HG02571 (cell line): ENCODE results near the gene RCL1.
"Not testable (repeated sequence)": the region's sequence is repeated elsewhere in the genome, so short reads cannot be mapped to it uniquely, and the experiment has no call there.

ENCODE experiments used
- ATAC-seq: cut with Tn5 transposase; IDR thresholded peaks from one replicate; pipeline ENCODE4 v1.9.1; 2021; ENCODE audit warnings: mild to moderate bottlenecking, moderate library complexity; ENCODE audit not compliant: unreplicated experiment

RCL1 gene

DNA sequence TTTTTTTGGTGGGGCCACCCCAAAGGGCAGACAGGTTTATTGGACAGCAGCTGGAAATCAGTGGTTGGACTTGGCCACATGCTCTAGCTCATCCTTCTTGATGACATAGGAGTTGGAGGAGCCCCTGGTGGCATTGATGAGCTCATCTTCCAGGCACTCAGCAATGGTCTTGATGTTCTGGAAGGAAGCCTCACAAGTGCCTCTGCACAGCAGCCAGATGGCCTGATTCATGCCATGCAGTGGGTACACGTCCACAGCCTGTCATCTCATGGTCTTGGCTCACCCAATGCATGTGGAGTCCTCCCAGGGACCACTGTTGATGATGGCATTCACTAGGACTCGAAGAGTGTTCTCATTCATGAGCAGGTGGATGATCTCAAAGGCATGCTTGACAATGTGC lies 11.3 kb upstream of the RCL1 start:
- ATAC-seq: no peak

DNA sequence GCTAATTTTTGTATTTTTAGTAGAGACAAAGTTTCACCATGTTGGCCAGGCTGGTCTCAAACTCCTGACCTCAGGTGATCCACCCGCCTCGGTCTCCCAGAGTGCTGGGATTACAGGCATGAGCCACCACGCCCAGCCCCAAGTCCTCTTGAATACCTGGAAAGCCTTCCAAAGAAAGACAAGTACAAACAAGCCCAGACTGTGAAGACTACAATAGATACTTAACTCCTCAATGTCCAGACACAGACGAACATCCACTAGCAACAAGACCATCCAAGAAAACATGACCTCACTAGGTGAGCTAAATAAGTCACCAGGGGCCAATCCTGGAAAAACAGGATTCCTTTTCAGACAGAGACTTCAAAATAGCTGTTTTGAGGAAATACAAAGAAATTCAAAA lies 9.6 kb upstream of the RCL1 start:
- not testable (repeated sequence) for ATAC-seq

DNA sequence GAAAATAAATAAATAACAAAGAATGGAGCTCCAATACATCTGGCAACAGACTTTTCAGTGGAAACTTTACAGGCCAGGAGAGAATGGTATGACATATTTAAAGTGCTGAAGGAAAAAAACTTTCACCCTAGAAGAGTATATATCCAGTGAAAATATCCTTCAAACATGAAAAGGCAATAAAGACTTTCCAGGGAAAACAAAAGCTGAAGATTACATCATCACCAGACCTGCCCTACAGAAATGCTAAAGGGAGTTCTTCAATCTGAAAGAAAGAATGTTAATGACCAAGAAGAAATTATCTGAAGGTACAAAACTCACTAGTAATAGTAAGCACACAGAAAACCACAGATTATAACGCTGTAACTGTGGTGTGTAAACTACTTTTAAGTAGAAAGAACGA lies 8.3 kb upstream of the RCL1 start:
- ATAC-seq: no peak

DNA sequence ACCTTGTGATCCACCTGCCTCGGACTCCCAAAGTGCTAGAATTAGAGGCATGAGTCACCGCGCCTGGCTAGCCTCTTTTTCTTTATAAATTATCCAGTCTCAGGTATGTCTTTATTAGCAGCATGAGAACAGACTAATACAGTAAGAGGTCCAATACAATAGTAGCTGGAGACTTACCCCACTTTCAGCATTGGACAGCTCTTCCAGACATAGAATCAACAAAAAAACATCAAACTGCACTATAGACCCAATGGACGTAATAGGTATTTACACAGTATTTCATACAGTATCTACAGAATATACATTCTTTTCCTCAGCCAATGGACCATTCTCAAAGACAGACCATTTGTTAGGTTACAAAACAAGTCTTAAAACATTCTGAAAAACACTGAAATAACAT lies 6.1 kb upstream of the RCL1 start:
- no peak for ATAC-seq

DNA sequence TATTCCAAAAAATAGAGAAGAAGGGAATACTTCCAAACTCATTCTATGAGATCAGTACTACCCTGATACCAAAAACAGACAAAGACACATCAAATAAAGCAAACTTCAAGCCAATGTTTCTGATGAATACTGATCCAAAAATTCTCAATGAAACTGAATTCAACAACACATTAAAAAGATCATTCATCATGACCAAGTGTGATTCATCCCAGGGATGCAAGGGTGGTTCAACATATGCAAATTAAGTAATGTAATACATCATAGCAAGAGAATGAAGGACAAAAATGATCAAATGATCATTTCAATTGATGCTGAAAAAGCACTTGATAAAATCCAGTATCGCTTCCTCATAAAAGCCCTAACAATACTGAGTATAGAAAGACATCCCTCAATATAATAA lies 4.9 kb upstream of the RCL1 start:
- no peak for ATAC-seq

DNA sequence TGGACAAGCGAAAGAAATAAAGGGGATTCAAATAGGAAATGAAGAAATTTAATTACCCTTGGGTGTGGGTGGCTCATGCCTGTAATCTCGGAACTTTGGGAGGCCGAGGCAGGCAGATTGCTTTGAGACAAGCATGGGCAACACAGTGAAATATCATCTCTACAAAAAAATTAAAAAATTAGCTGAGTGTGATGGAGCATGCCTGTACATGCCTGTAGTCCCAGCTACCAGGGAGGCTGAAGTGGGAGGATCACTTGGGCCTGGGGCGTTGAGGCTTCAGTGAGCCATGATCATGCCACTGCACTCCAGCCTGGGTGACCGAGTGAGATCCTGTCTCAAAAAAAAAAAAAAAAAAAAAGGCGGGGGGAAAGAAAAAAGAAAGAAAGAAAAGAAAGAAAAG lies 4.0 kb upstream of the RCL1 start:
- ATAC-seq: no peak

DNA sequence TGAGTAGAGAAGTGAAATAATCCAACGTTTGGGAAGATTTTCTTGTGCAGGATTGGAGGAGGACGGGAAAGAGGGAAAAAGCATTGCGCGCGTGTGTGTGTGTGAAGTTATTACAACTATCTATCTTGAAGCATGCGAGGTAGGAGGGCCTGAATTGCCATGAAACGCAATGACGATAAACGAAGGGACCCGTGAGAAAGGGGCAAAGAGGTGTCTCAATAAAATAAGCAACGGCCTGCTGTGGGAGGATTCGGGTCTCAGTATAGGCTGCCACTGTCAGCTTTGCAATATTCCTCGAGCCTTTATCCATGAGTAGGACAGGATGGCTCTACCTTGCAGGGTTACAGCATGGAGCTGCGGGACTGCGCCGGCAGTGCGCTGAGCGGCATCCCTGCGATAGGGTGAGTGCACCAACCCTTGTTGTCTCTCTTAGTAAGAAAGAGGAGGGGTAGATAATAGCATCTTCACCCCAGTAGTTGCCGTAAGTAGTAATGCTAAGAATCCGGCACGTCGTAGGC lies 631 bp upstream of the RCL1 start:
- ATAC-seq: peak; percentile 24

DNA sequence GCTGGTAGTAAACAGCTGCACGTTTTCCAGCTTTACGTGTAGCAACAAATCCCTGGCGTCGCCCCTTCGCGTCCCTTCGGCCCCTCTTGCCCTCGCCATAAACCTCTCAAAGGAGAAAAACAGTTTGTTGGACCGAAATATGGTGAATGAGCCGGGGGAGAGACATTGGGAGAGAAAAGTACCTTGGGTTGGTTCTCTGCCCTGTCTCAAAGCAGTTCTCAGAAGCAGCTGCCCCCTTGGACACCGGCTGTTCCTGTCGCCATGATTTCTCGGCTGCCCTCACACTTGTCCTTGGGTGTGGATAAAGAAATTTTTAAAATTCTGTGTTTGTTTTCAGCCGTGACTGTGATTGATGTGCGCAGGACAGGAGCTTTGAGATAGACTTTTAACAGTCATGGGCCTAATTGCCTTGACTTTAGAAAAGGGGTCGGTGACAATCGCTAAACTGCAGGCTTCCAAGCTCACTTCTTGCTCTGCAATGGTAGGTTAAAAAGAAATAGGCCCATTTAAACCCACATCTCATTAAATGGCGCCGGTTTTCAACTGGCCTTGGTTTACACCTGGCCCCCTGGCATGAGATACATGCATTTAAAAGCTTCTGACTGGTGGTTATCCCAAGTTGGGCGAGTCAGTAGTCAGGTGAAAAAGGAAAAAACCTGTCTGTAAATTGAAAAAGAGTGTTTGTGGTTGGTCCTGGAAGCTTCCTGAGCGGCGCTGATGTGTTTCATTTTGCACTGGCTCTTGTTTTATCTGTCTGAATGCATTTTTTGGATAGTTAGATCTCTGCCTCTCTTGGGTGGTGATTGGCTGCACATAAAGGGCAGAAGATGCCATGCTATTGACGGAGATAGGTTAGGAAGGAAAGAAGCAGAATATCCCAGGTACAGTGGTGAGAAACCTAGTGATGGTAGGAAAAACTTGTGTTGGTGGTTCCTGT lies 983 bp downstream of the RCL1 start:
- no peak for ATAC-seq

DNA sequence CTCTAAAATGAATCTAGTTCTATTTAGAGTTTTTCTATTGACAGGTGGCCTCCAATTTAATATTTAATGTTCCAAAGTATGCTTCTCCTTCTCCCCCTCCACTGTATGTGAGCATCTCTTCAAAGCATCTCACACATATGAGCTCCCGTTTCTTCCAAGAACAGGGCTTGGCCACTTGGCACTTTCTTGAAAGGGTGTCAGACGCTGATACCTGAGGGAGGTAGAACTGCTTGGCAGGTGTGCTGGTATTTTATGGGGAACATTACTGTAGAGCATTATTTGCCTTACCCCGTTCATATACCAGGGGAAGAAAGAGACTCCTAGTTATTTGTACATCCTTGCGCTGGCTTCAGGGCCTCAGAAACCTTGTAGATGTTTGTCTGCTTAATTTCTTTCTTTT lies 1.9 kb downstream of the RCL1 start:
- ATAC-seq: no peak

DNA sequence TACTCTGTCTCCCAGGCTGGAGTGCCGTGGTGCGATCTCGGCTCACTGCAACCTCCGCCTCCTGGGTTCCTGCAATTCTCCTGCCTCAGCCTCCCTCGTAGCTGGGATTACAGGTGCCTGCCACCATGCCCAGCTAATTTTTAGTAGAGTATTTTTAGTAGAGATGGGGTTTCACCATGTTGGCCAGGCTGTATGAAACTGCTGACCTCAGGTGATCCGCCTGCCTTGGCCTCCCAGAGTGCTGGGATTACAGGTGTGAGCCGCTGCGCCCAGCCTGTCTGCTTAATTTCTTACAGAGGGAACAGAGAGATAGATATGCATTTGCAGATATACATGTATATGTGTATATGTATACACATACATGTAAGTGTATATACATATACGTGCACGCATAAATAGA lies 2.4 kb downstream of the RCL1 start:
- ATAC-seq: not testable (repeated sequence)

DNA sequence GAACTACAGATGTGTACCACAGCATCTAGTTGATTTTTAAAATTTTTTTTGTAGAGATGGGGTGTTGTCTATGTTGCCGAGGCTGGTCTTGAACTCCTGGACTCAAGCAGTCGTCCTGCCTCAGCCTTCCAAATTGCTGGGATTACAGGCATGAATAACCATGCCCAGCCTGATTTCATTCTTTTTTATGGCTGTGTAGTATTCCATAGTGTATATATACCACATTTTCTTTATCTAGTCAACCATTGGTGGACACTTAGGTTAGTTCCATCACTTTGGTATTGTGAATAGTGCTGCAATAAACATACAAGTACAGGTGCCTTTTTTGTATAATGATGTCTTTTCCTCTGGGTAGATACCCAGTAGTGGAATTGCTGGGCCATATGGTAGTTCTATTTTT lies 3.8 kb downstream of the RCL1 start:
- ATAC-seq: no peak

DNA sequence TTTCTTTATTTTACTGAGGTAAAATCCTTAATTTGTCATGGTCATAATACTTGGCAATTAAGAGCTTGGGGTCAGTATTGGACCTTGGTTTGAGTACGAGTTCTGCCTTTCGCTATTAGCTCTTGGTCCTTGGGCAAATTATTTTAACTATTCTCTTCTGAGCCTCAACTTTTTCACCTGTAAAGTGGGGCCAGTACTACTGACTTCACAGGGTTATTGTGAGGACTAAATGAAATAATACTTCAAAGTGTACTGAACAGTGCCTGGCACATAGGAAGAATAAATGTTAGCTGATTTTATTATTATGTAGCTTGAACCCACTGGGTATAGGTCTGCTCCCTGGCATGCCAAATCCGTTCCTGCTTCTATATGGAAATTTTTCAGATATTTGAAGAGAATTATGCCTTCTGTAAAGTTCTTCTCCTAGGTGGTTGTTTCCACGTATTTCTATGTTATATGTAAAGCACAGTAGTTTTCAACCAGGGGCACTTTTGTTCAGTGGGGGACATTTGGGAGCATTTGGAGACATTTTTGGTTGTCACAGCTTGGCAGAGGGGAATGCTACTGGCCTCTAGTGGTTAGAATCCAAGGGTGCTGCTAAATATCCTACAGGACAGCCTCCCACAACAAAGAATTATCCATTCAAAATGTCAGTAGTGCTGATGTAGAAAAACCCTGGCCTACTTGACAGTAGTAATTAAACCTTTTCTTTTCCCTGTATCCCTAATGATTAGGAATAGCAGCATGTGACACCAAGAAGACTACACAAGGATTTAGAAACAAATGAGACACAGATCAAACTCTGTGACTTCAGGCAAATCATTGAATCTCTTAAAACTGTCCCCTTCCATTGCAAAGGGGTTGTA lies 4.5 kb downstream of the RCL1 start:
- no peak for ATAC-seq

DNA sequence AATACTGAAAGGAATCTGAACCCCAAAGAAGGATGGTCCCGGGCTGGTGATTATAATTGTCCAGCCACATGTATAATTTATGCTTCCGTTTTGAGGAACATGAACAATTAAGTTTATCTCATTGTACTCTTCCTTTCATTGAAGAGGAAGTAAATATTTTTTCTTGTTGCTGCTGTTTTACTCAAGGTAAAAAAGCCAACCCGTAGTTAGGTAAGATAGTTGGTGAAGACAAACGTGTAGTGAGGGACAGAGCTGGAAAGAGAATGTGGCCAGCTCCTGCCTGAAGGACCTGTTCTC lies 5.1 kb downstream of the RCL1 start:
- ATAC-seq: no peak

DNA sequence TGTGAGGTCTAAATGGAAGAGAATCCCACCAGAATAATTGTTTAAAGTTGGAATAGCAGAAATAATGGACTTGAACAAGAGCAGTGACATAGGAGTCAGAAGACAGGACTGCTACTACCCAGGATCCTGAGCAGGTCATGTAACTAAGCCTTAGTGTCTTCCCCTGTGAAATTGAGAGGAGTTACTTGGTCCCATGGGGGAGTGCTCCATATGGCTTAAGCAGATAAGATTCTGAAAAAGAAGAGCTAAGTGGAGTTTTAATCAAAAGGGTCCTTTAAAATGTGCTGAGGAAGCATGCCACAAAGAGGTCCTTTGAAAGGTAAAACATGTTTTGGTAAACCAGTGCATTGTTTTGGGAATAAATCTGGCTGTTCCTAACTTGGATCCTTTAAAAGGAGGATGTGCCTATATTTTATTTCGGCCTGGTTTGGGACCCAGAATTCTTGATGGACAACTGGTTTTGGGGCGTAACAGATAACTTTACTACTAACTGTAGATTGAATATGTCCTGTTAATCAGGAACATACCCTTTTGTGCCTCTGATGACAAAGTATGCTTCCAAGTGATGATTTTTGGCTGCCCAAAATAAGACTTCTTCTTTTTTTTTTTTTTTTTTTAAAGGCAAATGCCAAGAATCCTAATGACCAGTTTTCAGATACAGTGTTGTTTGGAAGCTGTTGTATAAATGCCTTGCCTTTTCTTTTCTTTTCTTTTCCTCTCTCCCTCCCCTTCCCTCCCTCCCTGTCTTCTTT lies 5.7 kb downstream of the RCL1 start:
- no peak for ATAC-seq

DNA sequence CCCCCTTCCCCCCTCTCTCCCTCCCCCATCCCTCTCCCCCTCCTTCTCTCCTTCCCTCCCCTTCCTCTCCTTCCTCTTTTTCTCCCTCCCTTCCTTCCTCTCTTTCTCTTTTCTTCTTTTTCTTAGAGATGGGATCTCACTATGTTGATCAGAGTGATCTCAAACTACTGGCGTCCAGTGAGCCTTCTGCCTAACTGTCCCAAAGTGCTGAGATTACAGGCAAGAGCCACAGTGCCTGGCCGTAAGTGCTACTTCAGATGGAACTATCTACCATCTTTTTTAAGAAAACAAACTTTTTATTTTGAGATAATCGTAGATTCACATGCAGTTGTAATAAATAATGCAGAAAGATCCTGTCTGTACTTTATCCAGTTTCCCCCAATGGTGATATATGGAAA lies 6.3 kb downstream of the RCL1 start:
- no peak for ATAC-seq

DNA sequence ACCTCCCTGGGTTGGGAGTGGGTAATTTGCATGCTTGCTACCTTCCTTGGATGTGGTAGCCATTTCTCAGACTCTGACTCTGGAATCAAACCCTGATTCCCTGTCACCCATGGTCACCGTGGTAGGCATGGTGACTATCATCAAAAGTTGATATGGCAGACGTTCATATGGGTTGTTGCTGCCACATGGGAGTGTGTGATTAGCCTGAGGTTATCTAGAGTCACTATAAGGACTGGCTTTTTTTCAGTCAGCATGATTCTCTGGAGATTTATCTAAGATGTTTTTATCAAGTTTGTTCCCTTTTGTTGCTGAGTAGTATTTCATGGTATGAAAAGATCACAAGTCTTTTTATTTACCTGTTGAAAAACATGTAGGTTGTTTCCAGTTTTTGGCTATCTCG lies 7.0 kb downstream of the RCL1 start:
- no peak for ATAC-seq

DNA sequence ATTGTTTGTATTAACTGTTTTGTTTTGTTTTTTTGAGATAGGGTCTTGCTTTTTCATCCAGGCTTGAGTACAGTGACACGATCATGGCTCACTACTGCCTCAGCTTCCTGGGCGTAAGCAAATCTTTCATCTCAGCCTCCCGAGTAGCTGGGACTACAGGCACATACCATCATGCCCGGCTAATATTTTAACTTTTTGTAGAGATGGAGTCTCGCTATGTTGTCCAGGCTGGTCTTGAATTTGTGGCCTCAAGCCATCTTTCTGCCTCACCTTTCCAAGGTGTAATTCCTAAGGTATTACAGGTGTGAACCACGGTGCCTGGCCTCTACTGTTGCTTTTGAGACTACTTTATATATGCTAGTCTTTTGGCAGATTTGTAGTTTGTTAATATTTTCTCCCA lies 8.4 kb downstream of the RCL1 start:
- ATAC-seq: no peak

DNA sequence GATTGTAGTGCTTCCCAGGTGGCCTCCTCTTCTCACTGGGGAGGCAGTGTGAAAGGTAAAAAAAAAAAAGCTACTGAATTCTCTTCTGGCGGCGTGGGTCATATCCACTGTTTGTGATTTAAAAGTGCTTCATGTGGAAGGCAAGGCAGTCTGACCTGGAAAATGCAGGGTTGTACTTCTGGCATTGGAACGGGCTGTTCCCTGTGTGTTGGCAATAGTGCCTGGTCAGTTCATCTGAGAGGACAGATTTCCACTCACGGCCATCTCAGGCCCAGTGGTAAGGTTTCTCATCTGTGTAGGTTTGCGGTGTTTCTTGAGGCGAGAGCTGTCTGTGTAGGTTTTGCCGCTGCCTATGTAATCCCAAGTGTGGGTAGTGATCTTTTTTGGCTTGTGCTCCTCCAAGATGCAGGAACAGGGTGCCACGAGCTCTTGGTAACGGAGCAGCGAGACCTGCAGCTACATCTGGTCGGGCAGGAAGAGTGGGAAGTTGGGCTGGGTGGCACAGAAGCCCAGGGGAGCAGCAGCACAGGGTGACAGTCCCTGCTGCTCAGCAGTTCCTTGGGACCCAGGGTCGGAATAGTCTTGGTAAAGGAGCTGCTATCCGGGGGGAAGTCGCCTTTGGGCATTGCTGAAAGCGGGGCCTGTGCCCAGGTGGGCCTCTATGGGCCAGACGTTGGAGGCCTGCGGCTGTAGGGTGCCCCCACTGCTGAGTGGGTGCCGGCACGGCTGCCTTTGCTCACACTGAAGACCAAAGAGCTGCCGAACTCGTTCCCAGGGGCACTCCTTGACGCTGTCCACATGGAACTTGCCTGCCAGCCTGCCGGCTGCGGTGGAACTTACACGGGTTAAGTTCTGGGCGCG lies 11.2 kb downstream of the RCL1 start:
- no peak for ATAC-seq

DNA sequence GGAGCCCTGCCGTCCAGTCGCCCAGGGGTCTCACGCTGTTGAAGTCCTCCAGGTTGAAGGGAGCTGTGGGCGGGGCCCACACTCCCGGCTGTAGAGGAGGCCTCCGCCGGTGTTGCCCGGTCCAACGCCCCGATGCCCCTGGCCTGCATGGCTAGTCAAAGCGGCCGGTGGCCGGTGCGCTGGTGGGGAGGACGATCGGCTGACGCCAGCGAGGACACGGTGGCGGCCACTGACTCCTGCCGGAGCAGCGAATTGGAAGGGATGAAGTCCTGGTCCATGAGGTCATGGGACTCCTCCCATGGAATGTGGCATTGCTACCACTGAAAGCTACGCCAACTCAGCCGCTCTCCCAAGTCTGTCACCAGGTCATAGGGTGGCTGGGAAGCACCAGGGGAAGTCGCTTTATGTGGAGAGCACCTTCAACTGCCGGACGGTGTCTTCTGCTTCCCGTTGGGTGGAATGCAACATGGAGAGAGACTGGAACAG lies 11.8 kb downstream of the RCL1 start:
- no peak for ATAC-seq
